A549 treated with AZD9567 at 1 μM for 4 hours (cell line): Measurements from ENCODE around the gene FBLN2. TPM values are rescaled to one million over a fixed set of nuclear protein-coding genes. Genes with fewer than 3 reads are reported as not detected.

Experiments
- total RNA-seq: library from RNA; stranded (reverse); fragments of 200-300 nt; extraction: Qiagen RNA extraction; gene quantifications from 5 replicates; pipeline ENCODE4 v1.2.3, GENCODE V29; 2022; ENCODE audit not compliant: insufficient read depth

FBLN2 gene
- 1.8 to 6.2 TPM (median 2.3 TPM) in 5 replicates for total RNA-seq

GRCh38 chr3:13548696-13549622 is at the start of gene FBLN2:
FBLN2 (plus strand) TSS chr3:13549125; CDS start chr3:13570356, 21,231 bp downstream.

Other genes with a start within 250 kb of the FBLN2 start
- gene NUP210, start 128.8 kb upstream of the FBLN2 start, total RNA-seq = 25.2 to 42.2 TPM (median 36.4 TPM) in 5 replicates
- 6.7 to 17.6 TPM (median 8.3 TPM) in 5 replicates for gene HDAC11, start 68.8 kb upstream of the FBLN2 start, total RNA-seq